Endothelial cell (in vitro differentiated cells): ENCODE results near the gene FOSL2. TPM values are rescaled to one million over a fixed set of nuclear protein-coding genes. Genes with fewer than 3 reads are reported as not detected.
A peak's percentile ranks its signal among the peaks of the same experiment; 100 is the strongest.

Experiments used
- DNase-seq: peaks from one replicate; pipeline ENCODE4 v3.0.0; 2021; ENCODE audit warnings: low spot score
- H3K27ac Mint-ChIP-seq: one replicate; pipeline ENCODE4 v1.8.0; 2021; ENCODE audit warnings: mixed read lengths, inconsistent platforms; ENCODE audit not compliant: unreplicated experiment
- H3K27me3 Mint-ChIP-seq: one replicate; pipeline ENCODE4 v1.8.0; 2021; ENCODE audit warnings: mild to moderate bottlenecking, moderate library complexity, mixed read lengths, inconsistent platforms; ENCODE audit not compliant: unreplicated experiment
- H3K36me3 Mint-ChIP-seq: one replicate; pipeline ENCODE4 v1.8.0; 2021; ENCODE audit warnings: mild to moderate bottlenecking, low read depth, mixed read lengths, inconsistent platforms; ENCODE audit not compliant: unreplicated experiment
- H3K4me1 Mint-ChIP-seq: one replicate; pipeline ENCODE4 v1.8.0; 2021; ENCODE audit warnings: mild to moderate bottlenecking, mixed read lengths, inconsistent platforms; ENCODE audit not compliant: unreplicated experiment
- H3K4me3 Mint-ChIP-seq: one replicate; pipeline ENCODE4 v1.8.0; 2021; ENCODE audit warnings: mild to moderate bottlenecking, mixed read lengths, inconsistent platforms; ENCODE audit not compliant: unreplicated experiment
- H3K9me3 Mint-ChIP-seq: one replicate; pipeline ENCODE4 v1.8.0; 2021; ENCODE audit warnings: mixed read lengths, inconsistent platforms; ENCODE audit not compliant: unreplicated experiment
- total RNA-seq: library from RNA; stranded (reverse); fragmentation: NEBNext Ultra II Directional; extraction: Animal tissue kit (Norgen Biotek cat#: 25700); gene quantifications from one replicate; pipeline ENCODE4 v1.2.1, GENCODE V29; 2021; ENCODE audit not compliant: unreplicated experiment
- TF ChIP-seq, protein P1 (sequence below): fragments of 200-600 bp; sonication (generic); IDR thresholded peaks from one replicate; pipeline ENCODE4 v1.5.0; 2021; ENCODE audit warnings: antibody characterized with exemption; ENCODE audit not compliant: unreplicated experiment

Gene FOSL2
- total RNA-seq, 1 donor from 2014 or later: 24.4 TPM

DNA sequence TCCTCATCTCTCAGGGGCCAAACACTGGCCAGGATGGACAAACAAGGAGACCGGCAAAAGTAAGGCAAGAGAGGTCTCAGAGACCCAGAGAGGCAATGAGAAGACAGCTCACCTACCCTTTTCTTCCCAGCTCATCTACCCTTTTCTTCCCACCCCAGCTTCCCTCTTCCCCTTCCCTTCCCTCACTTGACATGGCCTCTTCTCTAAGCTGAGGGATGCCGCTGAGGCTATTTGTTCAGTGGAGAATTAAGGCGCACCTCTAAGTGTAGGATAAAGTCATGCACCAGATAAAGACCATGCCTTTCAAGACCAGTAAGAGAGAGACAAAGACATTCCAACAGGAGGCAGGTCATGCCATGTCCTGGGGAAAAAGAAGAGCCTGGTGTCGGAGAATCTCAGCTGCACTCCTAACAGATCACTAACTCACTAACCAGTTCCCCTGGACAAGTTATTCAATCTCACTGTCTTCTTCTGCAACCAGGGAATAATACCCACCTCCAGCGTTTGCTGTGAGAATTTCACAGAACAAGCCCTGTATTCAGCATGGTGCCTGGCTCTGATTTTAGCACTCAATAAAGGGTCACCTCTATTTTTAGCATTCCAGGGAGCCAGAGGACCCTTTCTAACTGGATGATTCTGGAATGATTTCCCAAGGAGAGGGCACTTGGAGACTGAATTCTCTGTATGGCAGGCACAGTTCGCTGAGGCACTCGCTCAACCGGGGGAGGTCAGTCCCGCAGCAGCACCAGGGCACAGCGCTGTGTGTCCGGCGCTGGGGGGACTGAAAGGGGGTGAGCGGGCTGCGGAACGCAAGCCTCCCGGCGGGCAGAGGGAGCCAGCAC, 3.0 kb upstream of the FOSL2 start:
- peak overlapping the region; percentile 89 for H3K4me3 Mint-ChIP-seq
- H3K27ac Mint-ChIP-seq: peak overlapping the region; percentile 83
- TF ChIP-seq, protein P1, sequence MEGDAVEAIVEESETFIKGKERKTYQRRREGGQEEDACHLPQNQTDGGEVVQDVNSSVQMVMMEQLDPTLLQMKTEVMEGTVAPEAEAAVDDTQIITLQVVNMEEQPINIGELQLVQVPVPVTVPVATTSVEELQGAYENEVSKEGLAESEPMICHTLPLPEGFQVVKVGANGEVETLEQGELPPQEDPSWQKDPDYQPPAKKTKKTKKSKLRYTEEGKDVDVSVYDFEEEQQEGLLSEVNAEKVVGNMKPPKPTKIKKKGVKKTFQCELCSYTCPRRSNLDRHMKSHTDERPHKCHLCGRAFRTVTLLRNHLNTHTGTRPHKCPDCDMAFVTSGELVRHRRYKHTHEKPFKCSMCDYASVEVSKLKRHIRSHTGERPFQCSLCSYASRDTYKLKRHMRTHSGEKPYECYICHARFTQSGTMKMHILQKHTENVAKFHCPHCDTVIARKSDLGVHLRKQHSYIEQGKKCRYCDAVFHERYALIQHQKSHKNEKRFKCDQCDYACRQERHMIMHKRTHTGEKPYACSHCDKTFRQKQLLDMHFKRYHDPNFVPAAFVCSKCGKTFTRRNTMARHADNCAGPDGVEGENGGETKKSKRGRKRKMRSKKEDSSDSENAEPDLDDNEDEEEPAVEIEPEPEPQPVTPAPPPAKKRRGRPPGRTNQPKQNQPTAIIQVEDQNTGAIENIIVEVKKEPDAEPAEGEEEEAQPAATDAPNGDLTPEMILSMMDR: no peak
- H3K4me1 Mint-ChIP-seq: peaks cover 37% of the 10 kb centered on the region
- H3K36me3 Mint-ChIP-seq: no peaks in the 10 kb centered on the region
- H3K27me3 Mint-ChIP-seq: peaks cover 15% of the 10 kb centered on the region
- DNase-seq: no peak
- no peaks in the 10 kb centered on the region for H3K9me3 Mint-ChIP-seq

DNA sequence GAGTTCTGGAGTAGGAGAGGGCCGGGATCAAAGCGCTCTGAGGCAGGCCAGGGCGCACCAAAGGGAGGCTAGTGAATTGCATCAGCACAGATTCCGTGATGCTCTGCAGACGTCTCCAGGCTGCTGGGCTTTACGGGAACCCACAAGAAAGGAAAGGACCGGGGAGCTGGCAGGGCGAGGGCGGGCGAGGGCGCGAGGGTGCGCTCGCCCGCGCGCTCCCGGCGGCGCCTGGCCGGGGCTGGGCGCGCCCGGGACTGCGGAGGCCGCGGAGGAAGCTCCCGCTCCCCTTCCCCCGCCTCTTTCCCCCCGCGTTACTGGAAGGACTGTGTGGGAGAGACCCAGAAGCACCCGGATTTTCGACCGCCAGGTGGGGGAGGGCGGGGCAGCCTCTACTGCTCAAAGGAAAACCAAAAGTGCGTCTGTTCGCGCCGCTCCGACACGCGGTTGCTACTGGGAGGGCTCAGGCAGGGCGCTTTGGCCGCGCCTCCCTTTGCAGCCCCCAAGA, 2.4 kb upstream of the FOSL2 start:
- peak overlapping the region; percentile 89 for H3K4me3 Mint-ChIP-seq
- no peaks in the 10 kb centered on the region for H3K36me3 Mint-ChIP-seq
- peaks cover 15% of the 10 kb centered on the region for H3K27me3 Mint-ChIP-seq
- peak; percentile 46 for DNase-seq
- H3K27ac Mint-ChIP-seq: peak overlapping the region; percentile 83
- H3K9me3 Mint-ChIP-seq: no peaks in the 10 kb centered on the region
- TF ChIP-seq, protein P1: no peak
- peaks cover 37% of the 10 kb centered on the region for H3K4me1 Mint-ChIP-seq

DNA sequence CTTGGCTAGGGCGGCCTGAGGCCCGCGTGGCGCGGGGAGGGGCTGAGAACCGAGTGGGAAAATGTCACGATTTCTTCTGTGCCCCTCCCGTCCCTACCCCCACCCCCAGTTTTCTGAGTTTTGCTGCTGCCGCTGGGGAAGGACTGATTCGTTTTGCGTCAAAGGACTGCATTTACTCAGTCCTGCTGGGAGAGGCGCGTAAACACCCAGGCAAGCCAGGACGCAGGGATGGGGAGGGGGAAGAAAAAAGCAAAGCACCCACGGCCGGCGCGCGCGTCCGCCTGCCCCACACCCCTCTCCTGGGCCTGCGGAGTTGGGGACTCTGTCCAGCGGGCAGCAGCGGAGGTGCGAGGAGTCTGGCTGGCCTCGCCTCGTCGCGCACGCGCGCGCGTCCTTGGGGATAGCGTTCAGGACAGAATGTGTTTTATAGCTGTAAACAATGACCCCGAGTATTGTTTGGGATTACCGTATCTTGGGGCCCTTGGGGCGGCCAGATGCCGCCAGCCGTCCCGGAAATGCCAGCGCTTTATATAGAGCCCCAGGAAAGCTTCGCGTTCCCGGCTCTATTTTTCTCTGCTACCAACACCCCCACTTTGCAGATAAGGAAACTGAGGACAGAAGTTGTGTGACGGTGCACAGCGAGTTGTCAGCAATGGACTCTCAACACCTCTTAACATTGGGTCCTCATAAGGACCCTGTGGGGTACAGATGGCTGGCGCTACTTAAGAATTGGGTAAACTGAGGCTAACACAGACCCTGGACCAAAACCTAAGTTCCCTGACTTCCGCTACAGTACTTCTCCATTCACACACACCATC, 1.7 kb upstream of the FOSL2 start:
- Mint-ChIP-seq H3K36me3 (no peaks in the 10 kb centered on the region), H3K4me1 (peaks cover 35% of the 10 kb centered on the region), H3K9me3 (no peaks in the 10 kb centered on the region), H3K4me3 (peak overlapping the region; percentile 87), H3K27me3 (peaks cover 15% of the 10 kb centered on the region), H3K27ac (peak overlapping the region; percentile 89)
- TF ChIP-seq, protein P1: no peak
- DNase-seq: peak; percentile 67

DNA sequence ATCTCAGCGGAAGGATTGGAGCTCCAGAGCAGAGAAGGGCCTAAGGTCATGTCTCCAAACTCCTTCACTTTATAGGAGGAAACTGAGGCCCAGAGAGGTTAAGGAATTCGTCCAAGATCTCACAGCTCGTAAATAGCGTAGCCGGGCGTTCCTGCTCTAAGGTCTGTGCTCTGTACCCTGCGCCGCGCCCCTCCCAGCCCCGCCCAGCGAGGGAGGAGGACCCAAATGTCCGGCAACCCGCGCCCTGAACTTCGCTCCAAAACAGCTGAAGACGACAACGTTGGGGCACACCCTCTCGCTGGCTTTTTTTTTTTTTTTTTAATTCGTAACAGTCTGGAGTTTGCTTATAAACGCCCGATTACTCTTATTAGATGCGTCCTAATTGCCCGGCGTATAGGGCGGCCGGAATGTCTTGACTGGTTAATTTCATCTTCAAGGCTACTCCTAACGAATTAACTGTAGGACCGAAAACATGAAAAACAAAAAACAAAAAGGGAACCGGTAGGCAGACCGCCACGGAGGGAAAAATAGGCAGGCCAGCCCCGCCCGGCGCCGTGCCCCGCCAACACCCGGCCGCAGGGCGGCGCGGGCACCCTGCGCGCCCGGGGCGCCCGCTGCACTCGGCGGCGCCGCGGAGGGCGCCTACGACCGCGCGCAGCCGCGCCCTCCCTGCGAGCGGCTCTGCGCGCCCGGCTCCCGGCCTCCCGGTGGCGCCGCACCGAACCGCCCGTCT, 928 bp upstream of the FOSL2 start:
- H3K27ac Mint-ChIP-seq: peak overlapping the region; percentile 89
- TF ChIP-seq, protein P1: no peak
- H3K9me3 Mint-ChIP-seq: no peaks in the 10 kb centered on the region
- peak; percentile 57 for DNase-seq
- no peaks in the 10 kb centered on the region for H3K36me3 Mint-ChIP-seq
- H3K27me3 Mint-ChIP-seq: peaks cover 15% of the 10 kb centered on the region
- peaks cover 28% of the 10 kb centered on the region for H3K4me1 Mint-ChIP-seq
- peak overlapping the region; percentile 87 for H3K4me3 Mint-ChIP-seq
